ENCODE measurements around the gene ZG16B. TPM values are rescaled to one million over a fixed set of nuclear protein-coding genes. Genes with fewer than 3 reads are reported as not detected.

ZG16B gene
- total RNA-seq, 1 experiment from 2014 or later, result not detected

GRCh38 chr16:2874912-2875362, 44.8 kb downstream of the ZG16B start (continued):
- TF ChIP-seq CREM (CRISPR knock-in tag; IDR thresholded peaks at IDR 0.05), result no peak
- TF ChIP-seq SOX15 (CRISPR knock-in tag; IDR thresholded peaks at IDR 0.05), result no peak
- no peak for TF ChIP-seq ZBTB21 (CRISPR knock-in tag; IDR thresholded peaks at IDR 0.05; ENCODE audit: borderline replicate concordance)
- TF ChIP-seq, protein P1, sequence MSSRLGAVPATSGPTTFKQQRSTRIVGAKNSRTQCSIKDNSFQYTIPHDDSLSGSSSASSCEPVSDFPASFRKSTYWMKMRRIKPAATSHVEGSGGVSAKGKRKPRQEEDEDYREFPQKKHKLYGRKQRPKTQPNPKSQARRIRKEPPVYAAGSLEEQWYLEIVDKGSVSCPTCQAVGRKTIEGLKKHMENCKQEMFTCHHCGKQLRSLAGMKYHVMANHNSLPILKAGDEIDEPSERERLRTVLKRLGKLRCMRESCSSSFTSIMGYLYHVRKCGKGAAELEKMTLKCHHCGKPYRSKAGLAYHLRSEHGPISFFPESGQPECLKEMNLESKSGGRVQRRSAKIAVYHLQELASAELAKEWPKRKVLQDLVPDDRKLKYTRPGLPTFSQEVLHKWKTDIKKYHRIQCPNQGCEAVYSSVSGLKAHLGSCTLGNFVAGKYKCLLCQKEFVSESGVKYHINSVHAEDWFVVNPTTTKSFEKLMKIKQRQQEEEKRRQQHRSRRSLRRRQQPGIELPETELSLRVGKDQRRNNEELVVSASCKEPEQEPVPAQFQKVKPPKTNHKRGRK (CRISPR knock-in tag; IDR thresholded peaks at IDR 0.05; ENCODE audit: borderline replicate concordance), result no peak
- TF ChIP-seq, protein P2, sequence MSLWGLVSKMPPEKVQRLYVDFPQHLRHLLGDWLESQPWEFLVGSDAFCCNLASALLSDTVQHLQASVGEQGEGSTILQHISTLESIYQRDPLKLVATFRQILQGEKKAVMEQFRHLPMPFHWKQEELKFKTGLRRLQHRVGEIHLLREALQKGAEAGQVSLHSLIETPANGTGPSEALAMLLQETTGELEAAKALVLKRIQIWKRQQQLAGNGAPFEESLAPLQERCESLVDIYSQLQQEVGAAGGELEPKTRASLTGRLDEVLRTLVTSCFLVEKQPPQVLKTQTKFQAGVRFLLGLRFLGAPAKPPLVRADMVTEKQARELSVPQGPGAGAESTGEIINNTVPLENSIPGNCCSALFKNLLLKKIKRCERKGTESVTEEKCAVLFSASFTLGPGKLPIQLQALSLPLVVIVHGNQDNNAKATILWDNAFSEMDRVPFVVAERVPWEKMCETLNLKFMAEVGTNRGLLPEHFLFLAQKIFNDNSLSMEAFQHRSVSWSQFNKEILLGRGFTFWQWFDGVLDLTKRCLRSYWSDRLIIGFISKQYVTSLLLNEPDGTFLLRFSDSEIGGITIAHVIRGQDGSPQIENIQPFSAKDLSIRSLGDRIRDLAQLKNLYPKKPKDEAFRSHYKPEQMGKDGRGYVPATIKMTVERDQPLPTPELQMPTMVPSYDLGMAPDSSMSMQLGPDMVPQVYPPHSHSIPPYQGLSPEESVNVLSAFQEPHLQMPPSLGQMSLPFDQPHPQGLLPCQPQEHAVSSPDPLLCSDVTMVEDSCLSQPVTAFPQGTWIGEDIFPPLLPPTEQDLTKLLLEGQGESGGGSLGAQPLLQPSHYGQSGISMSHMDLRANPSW (CRISPR knock-in tag; conservative IDR thresholded peaks at IDR 0.05; ENCODE audit: low read depth), result no peak
- no peak for TF ChIP-seq ETV6 (CRISPR knock-in tag; IDR thresholded peaks at IDR 0.05)
- TF ChIP-seq PRDM15 (CRISPR knock-in tag; IDR thresholded peaks at IDR 0.05), result no peak
- no peak for TF ChIP-seq GTF2I (CRISPR knock-in tag; conservative IDR thresholded peaks at IDR 0.05)

GRCh38 chr16:2879854-2880508, 49.9 kb downstream of the ZG16B start:
- Mint-ChIP-seq H3K4me3 (no peak overlapping the region), H3K4me1 (peaks cover 6% of the 10 kb centered on the region), H3K36me3 (no peaks in the 10 kb centered on the region), H3K27me3 (ENCODE audit: low read depth) (peaks cover 48% of the 10 kb centered on the region), H3K9me3 (peaks cover 9% of the 10 kb centered on the region), H3K27ac (no peak overlapping the region)
- TF ChIP-seq FOXP4 (CRISPR knock-in tag; IDR thresholded peaks at IDR 0.05), result no peak
- TF ChIP-seq TCF7 (CRISPR knock-in tag; IDR thresholded peaks at IDR 0.05; ENCODE audit: low read depth), result no peak
- no peak for TF ChIP-seq HMGA2 (CRISPR knock-in tag; IDR thresholded peaks at IDR 0.05)
- TF ChIP-seq CREM (CRISPR knock-in tag; IDR thresholded peaks at IDR 0.05), result no peak
- TF ChIP-seq NR1H2 (CRISPR knock-in tag; IDR thresholded peaks at IDR 0.05), result no peak
- DNase-seq (ENCODE audit: low spot score), result no peak
- POLR2A ChIA-PET, result no interaction called here
- no peak for ATAC-seq
- CTCF ChIA-PET, result interaction anchor here (0.6 to 2.0 kb wide), 4 partner anchors 12 to 47 kb away, joined by 3 to 6 read pairs (median 4); no protein-coding TSS in a partner anchor

Other genes starting within 250 kb of the ZG16B start
- gene KCTD5, start 147.8 kb upstream of the ZG16B start, total RNA-seq (2021), result 24.8 to 27.8 TPM (median 27.2 TPM) in 3 replicates
- gene PRSS27, start 110.1 kb upstream of the ZG16B start, total RNA-seq (2021), result 5.1 to 5.4 TPM (median 5.1 TPM) in 3 replicates
- 769 to 823 TPM (median 815 TPM) in 3 replicates for gene SRRM2, start 77.7 kb upstream of the ZG16B start, total RNA-seq (2021)
- gene ELOB, start 53.0 kb upstream of the ZG16B start, total RNA-seq (2021), result 252 to 267 TPM (median 267 TPM) in 3 replicates
- gene PRSS33, start 42.7 kb upstream of the ZG16B start, total RNA-seq (2021), result 0.18 to 0.44 TPM (median 0.24 TPM) in 3 replicates
- gene PRSS41, start 31.8 kb upstream of the ZG16B start, total RNA-seq (2021), result not detected in 3 replicates
- gene PRSS21, start 13.1 kb upstream of the ZG16B start, total RNA-seq (2021), result 1.2 to 1.5 TPM (median 1.4 TPM) in 3 replicates
- gene PRSS22, start 27.9 kb downstream of the ZG16B start, total RNA-seq (2021), result 2.3 to 3.9 TPM (median 3.0 TPM) in 3 replicates
- gene FLYWCH2, start 52.9 kb downstream of the ZG16B start, total RNA-seq (2021), result 19.7 to 25.0 TPM (median 20.7 TPM) in 3 replicates
- gene FLYWCH1, start 81.6 kb downstream of the ZG16B start, total RNA-seq (2021), result 27.2 to 34.2 TPM (median 32.6 TPM) in 3 replicates
- gene KREMEN2, start 134.0 kb downstream of the ZG16B start, total RNA-seq (2021), result 7.5 to 8.6 TPM (median 8.5 TPM) in 3 replicates
- 21.1 to 32.4 TPM (median 21.5 TPM) in 3 replicates for gene PAQR4, start 139.0 kb downstream of the ZG16B start, total RNA-seq (2021)
- gene PKMYT1, start 150.1 kb downstream of the ZG16B start, total RNA-seq (2021), result 102 to 120 TPM (median 113 TPM) in 3 replicates
- gene CLDN9, start 182.6 kb downstream of the ZG16B start, total RNA-seq (2021), result 0.87 to 1.1 TPM (median 0.92 TPM) in 3 replicates
- gene CLDN6, start 187.9 kb downstream of the ZG16B start, total RNA-seq (2021), result 746 to 778 TPM (median 775 TPM) in 3 replicates
- 78.9 to 87.0 TPM (median 79.5 TPM) in 3 replicates for gene TNFRSF12A, start 190.1 kb downstream of the ZG16B start, total RNA-seq (2021)
- gene HCFC1R1, start 193.6 kb downstream of the ZG16B start, total RNA-seq (2021), result 76.0 to 84.0 TPM (median 83.2 TPM) in 3 replicates
- gene THOC6, start 193.7 kb downstream of the ZG16B start, total RNA-seq (2021), result 76.5 to 94.2 TPM (median 88.7 TPM) in 3 replicates
- 27.3 to 28.5 TPM (median 28.2 TPM) in 3 replicates for gene BICDL2, start 206.6 kb downstream of the ZG16B start, total RNA-seq (2021)
- gene MMP25, start 216.3 kb downstream of the ZG16B start, total RNA-seq (2021), result 41.2 to 49.0 TPM (median 43.3 TPM) in 3 replicates
- 3.5 to 4.7 TPM (median 3.6 TPM) in 3 replicates for gene IL32, start 235.3 kb downstream of the ZG16B start, total RNA-seq (2021)

Measured in WTC11 (cell line).